HG03571 (cell line): ENCODE measurements around the gene GPR142.

Experiments
- ATAC-seq: cut with Tn5 transposase; IDR thresholded peaks from one replicate; pipeline ENCODE4 v1.9.1; 2021; ENCODE audit not compliant: unreplicated experiment

GPR142 gene

GRCh38 chr17:74368341-74369081, 1.2 kb downstream of the GPR142 start:
- no peak for ATAC-seq

- ATAC-seq: no peak
Observed at GRCh38 chr17:74369221-74369620, 1.9 kb downstream of the GPR142 start.

- ATAC-seq: no peak
Observed at GRCh38 chr17:74369665-74370490, 2.6 kb downstream of the GPR142 start.

GRCh38 chr17:74371653-74372147, 4.4 kb downstream of the GPR142 start:
- no peak for ATAC-seq

- ATAC-seq: no peak
Observed at GRCh38 chr17:74372426-74372825, 5.1 kb downstream of the GPR142 start.

GRCh38 chr17:74373838-74374606, 6.7 kb downstream of the GPR142 start:
- ATAC-seq: no peak

- no peak for ATAC-seq
Observed at GRCh38 chr17:74374858-74375257, 7.6 kb downstream of the GPR142 start.

GRCh38 chr17:74379495-74380085, 12.3 kb downstream of the GPR142 start:
- ATAC-seq: no peak

- no peak for ATAC-seq
Observed at GRCh38 chr17:74380086-74380958, 13.0 kb downstream of the GPR142 start.

- ATAC-seq: no peak
Observed at GRCh38 chr17:74380959-74381808, 13.9 kb downstream of the GPR142 start.

- no peak for ATAC-seq
Observed at GRCh38 chr17:74383141-74383540, 15.8 kb downstream of the GPR142 start.

- no peak for ATAC-seq
Observed at GRCh38 chr17:74385201-74385600, 17.9 kb downstream of the GPR142 start.

GRCh38 chr17:74386386-74386785, 19.1 kb downstream of the GPR142 start:
- ATAC-seq: no peak

- ATAC-seq: no peak
Observed at GRCh38 chr17:74387365-74388218, 20.3 kb downstream of the GPR142 start.

- no peak for ATAC-seq
Observed at GRCh38 chr17:74389084-74389753, 21.9 kb downstream of the GPR142 start.

GRCh38 chr17:74389937-74390679, 22.8 kb downstream of the GPR142 start:
- no peak for ATAC-seq
